K562 (cell line): Measurements from ENCODE around the gene LTBP1. TPM values are rescaled to one million over a fixed set of nuclear protein-coding genes. Genes with fewer than 3 reads are reported as not detected.

Experiments used
- ATF1 ChIP-seq, 2 experiments: fragments of 450-650 bp in 1 of 2; IDR thresholded peaks; 2 replicates each; pipeline ENCODE4 v1.6.1; 2016; ENCODE audit warnings: missing compliant biosample characterization in 1 of 2, missing genetic modification characterization in 1 of 2
- BACH1 ChIP-seq: fragments of 200-800 bp; sonication (Bioruptor generic); IDR thresholded peaks from 2 replicates; pipeline ENCODE4 v1.6.1; 2016; ENCODE audit warnings: missing genetic modification characterization, missing compliant biosample characterization
- CCAR2 ChIP-seq: fragments of 200-400 bp; formaldehyde crosslinking; IDR thresholded peaks from 2 replicates; pipeline ENCODE4 v1.6.1; 2017; ENCODE audit warnings: mild to moderate bottlenecking, low read depth, low read length
- CREB1 ChIP-seq, 2 experiments: sonication (generic) in 1 of 2; formaldehyde crosslinking in 1 of 2; IDR thresholded peaks; 2 replicates each; pipeline versions ENCODE4 v1.6.1 to v1.8.0; 2012 to 2022; ENCODE audit warnings: inconsistent platforms in 1 of 2, mild to moderate bottlenecking in 1 of 2, missing genetic modification reagents in 1 of 2, moderate library complexity in 1 of 2
- E2F3 ChIP-seq: fragments of 250-450 bp; sonication (Bioruptor Pico); IDR thresholded peaks from 2 replicates; pipeline ENCODE4 v1.4.0; 2020; ENCODE audit warnings: mild to moderate bottlenecking
- FOS ChIP-seq: IDR thresholded peaks from 3 replicates; pipeline ENCODE4 v1.6.1; 2011; ENCODE audit not compliant: insufficient read length; ENCODE audit errors: extremely low read depth
- FOSL1 ChIP-seq: fragments of 200-800 bp; sonication (Bioruptor generic); conservative IDR thresholded peaks from 2 replicates; pipeline ENCODE4 v1.6.1; 2016; ENCODE audit warnings: missing genetic modification characterization, missing compliant biosample characterization
- MYNN ChIP-seq, 2 experiments: sonication (generic); formaldehyde crosslinking in 1 of 2; IDR thresholded peaks; 2 replicates each; pipeline versions ENCODE4 v1.5.0 to v1.6.1; 2016 to 2020; ENCODE audit warnings: antibody characterized with exemption in 1 of 2, missing genetic modification reagents in 1 of 2
- POLR2AphosphoS5 ChIP-seq: IDR thresholded peaks from 2 replicates; pipeline ENCODE4 v1.6.1; 2011; ENCODE audit warnings: mild to moderate bottlenecking, low read depth, low read length, moderate library complexity; ENCODE audit not compliant: control insufficient read depth, insufficient read depth
- POLR2H ChIP-seq: IDR thresholded peaks from 2 replicates; pipeline ENCODE4 v1.6.1; 2016; ENCODE audit warnings: missing genetic modification characterization, low read depth, mild to moderate bottlenecking, control low read depth, missing compliant biosample characterization, moderate library complexity
- RBM17 ChIP-seq: fragments of 200-400 bp; formaldehyde crosslinking; IDR thresholded peaks from 2 replicates; pipeline ENCODE4 v1.6.1; 2017; ENCODE audit warnings: low read depth, mild to moderate bottlenecking, low read length, borderline replicate concordance
- TAL1 ChIP-seq: fragments of 450-650 bp; IDR thresholded peaks from 2 replicates; pipeline ENCODE4 v1.6.1; 2016; ENCODE audit warnings: mild to moderate bottlenecking
- TOE1 ChIP-seq, 2 experiments: fragments of 450-650 bp in 1 of 2; sonication (generic) in 1 of 2; formaldehyde crosslinking in 1 of 2; IDR thresholded peaks; 2 replicates each; pipeline versions ENCODE4 v1.7.1 to v1.8.0; 2016 to 2022; ENCODE audit warnings: borderline replicate concordance in 2 of 2, mild to moderate bottlenecking in 2 of 2, antibody characterized with exemption in 1 of 2, inconsistent platforms in 1 of 2, low read depth in 1 of 2, missing genetic modification reagents in 1 of 2, moderate library complexity in 1 of 2
- YBX1 ChIP-seq: fragments of 450-650 bp; IDR thresholded peaks from 2 replicates; pipeline ENCODE4 v1.7.1; 2016; ENCODE audit warnings: mild to moderate bottlenecking
- ZNF717 ChIP-seq: fragments of 250-450 bp; sonication (Bioruptor Pico); IDR thresholded peaks from 2 replicates; pipeline ENCODE4 v1.5.0; 2021
- polyA plus RNA-seq, 8 experiments: library from polyadenylated mRNA; depleted of rRNA in 4 of 8; stranded (reverse) in 5 of 8; unstranded in 3 of 8; fragments of >200 nt; fragmentation: Nextera tagmentation in 2 of 8; fragmentation: Illumina TruSeq in 1 of 8; extraction: Ambion mirVana in 2 of 8; extraction: Trizol in 1 of 8; gene quantifications; 2 replicates each; pipeline versions ENCODE4 v1.2.1 to v1.2.3, GENCODE V29; 2011 to 2014; ENCODE audit warnings: inconsistent platforms in 1 of 8, missing spikeins in 1 of 8
- total RNA-seq, 7 experiments: library from RNA; depleted of rRNA in 6 of 7; stranded (reverse); fragments of >200 nt in 6 of 7; fragmentation: Illumina TruSeq in 2 of 7; extraction: Trizol in 2 of 7; gene quantifications; 2 replicates each; pipeline versions ENCODE4 v1.2.1 to v1.2.3, GENCODE V29; 2011 to 2021; ENCODE audit warnings: low replicate concordance in 1 of 7
- TF ChIP-seq, protein P1 (sequence below): fragments of 450-650 bp; formaldehyde crosslinking; IDR thresholded peaks from 2 replicates; pipeline ENCODE4 v1.4.0; 2022; ENCODE audit warnings: mild to moderate bottlenecking, moderate library complexity
- TF ChIP-seq, protein P2 (sequence below): fragments of 450-650 bp; formaldehyde crosslinking; IDR thresholded peaks from 2 replicates; pipeline ENCODE4 v1.4.0; 2022; ENCODE audit warnings: missing genetic modification characterization
- TF ChIP-seq, protein P3 (sequence below): fragments of 450-650 bp; IDR thresholded peaks from 2 replicates; pipeline ENCODE4 v1.6.1; 2016
- TF ChIP-seq, protein P4 (sequence below): sonication (generic); formaldehyde crosslinking; IDR thresholded peaks from 2 replicates; pipeline ENCODE4 v1.8.0; 2022; ENCODE audit warnings: mild to moderate bottlenecking, low read depth, missing genetic modification reagents

Gene LTBP1
- total and polyA plus RNA-seq, 9 of the 15 experiments (the other 6 are each of a cell fraction or from before 2014, with no cell fraction given): 3.6 to 16.4 (median 8.5) TPM

DNA sequence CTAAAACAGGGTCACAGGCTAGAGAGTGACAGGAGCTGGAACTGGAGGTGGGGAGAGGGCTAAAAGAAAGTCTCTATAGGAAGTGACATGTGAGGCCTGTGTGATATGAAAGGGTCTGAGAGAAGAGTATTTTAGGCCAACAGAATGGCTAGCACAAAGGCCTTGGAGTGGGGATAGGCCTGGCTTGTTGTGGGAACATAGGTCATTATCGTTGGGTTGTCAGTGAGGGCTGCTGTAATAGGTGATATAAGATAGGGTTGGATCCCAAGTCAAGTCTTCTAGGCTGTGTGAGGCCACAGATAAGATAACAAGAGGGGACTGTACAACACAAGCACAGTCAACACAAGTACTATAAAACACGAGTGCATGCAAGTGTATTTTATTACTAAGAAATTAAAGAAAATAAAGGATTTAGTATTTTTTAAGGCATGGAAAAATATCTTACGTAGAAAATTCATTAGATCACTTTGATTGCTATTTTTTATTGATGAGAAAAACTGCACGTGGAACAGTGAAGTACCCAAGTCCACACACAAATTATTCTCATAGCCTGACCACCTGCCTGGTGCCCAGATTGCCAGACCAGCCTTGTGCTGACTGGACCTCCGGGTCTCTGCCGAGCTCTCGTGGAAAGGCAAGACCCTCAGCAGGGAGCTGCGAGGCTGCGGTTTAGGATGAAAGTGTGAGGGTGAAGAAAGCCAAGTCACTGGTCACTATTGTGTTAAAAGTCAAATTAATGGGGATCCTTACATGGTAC is 14.1 kb downstream of the LTBP1 start (continued):
- TF ChIP-seq, protein P1, sequence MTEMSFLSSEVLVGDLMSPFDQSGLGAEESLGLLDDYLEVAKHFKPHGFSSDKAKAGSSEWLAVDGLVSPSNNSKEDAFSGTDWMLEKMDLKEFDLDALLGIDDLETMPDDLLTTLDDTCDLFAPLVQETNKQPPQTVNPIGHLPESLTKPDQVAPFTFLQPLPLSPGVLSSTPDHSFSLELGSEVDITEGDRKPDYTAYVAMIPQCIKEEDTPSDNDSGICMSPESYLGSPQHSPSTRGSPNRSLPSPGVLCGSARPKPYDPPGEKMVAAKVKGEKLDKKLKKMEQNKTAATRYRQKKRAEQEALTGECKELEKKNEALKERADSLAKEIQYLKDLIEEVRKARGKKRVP: 0 out of 2 replicates have a peak, but pooled peaks have one; percentile 21
- no peak for TF ChIP-seq RBM17
- peak; percentile 65 for TF ChIP-seq FOSL1
- TF ChIP-seq YBX1: no peak
- TF ChIP-seq CCAR2: no peak
- peak; percentile 72 for TF ChIP-seq CREB1 (IDR thresholded peaks at IDR 0.05)
- no peak for TF ChIP-seq CREB1 (CRISPR knock-in tag; IDR thresholded peaks at IDR 0.05)
- TF ChIP-seq BACH1 (tag): no peak
- TF ChIP-seq, protein P2, sequence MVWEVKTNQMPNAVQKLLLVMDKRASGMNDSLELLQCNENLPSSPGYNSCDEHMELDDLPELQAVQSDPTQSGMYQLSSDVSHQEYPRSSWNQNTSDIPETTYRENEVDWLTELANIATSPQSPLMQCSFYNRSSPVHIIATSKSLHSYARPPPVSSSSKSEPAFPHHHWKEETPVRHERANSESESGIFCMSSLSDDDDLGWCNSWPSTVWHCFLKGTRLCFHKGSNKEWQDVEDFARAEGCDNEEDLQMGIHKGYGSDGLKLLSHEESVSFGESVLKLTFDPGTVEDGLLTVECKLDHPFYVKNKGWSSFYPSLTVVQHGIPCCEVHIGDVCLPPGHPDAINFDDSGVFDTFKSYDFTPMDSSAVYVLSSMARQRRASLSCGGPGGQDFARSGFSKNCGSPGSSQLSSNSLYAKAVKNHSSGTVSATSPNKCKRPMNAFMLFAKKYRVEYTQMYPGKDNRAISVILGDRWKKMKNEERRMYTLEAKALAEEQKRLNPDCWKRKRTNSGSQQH: no peak
- TF ChIP-seq TAL1: peak; percentile 96
- peak; percentile 82 for TF ChIP-seq MYNN (IDR thresholded peaks at IDR 0.05)
- TF ChIP-seq MYNN (CRISPR knock-in tag; IDR thresholded peaks at IDR 0.05): no peak
- peak; percentile 97 for TF ChIP-seq POLR2AphosphoS5
- TF ChIP-seq, protein P3, sequence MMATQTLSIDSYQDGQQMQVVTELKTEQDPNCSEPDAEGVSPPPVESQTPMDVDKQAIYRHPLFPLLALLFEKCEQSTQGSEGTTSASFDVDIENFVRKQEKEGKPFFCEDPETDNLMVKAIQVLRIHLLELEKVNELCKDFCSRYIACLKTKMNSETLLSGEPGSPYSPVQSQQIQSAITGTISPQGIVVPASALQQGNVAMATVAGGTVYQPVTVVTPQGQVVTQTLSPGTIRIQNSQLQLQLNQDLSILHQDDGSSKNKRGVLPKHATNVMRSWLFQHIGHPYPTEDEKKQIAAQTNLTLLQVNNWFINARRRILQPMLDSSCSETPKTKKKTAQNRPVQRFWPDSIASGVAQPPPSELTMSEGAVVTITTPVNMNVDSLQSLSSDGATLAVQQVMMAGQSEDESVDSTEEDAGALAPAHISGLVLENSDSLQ: peak; percentile 84
- no peak for TF ChIP-seq E2F3 (CRISPR knock-in tag)
- TF ChIP-seq, protein P4, sequence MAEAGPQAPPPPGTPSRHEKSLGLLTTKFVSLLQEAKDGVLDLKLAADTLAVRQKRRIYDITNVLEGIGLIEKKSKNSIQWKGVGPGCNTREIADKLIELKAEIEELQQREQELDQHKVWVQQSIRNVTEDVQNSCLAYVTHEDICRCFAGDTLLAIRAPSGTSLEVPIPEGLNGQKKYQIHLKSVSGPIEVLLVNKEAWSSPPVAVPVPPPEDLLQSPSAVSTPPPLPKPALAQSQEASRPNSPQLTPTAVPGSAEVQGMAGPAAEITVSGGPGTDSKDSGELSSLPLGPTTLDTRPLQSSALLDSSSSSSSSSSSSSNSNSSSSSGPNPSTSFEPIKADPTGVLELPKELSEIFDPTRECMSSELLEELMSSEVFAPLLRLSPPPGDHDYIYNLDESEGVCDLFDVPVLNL (CRISPR knock-in tag): no peak
- TF ChIP-seq TOE1 (IDR thresholded peaks at IDR 0.05; ENCODE audit: borderline replicate concordance): no peak
- no peak for TF ChIP-seq TOE1 (CRISPR knock-in tag; IDR thresholded peaks at IDR 0.05; ENCODE audit: borderline replicate concordance, low read depth)
- TF ChIP-seq ZNF717: no peak
- TF ChIP-seq POLR2H (tag): no peak
- TF ChIP-seq ATF1 (CRISPR knock-in tag; IDR thresholded peaks at IDR 0.05): no peak
- peak; percentile 48; the same call in 1 of the 2 replicates for TF ChIP-seq ATF1 (tag; IDR thresholded peaks at IDR 0.05)
- TF ChIP-seq FOS: no peak
